GM12801 (cell line): Measurements from ENCODE around the gene KRTAP5-10.

ENCODE experiments used
- CTCF ChIP-seq: IDR thresholded peaks from one replicate; pipeline ENCODE4 v1.5.1; 2011; ENCODE audit warnings: control low read depth; ENCODE audit not compliant: insufficient read length; ENCODE audit errors: extremely low read depth

KRTAP5-10 gene

GRCh38 chr11:71539017-71539416, 26.3 kb upstream of the KRTAP5-10 start:
- TF ChIP-seq CTCF = no peak

- no peak for TF ChIP-seq CTCF
Observed at GRCh38 chr11:71542382-71542781, 23.0 kb upstream of the KRTAP5-10 start.

- no peak for TF ChIP-seq CTCF
Observed at GRCh38 chr11:71542879-71543777, 22.2 kb upstream of the KRTAP5-10 start.

GRCh38 chr11:71543866-71544265, 21.5 kb upstream of the KRTAP5-10 start:
- TF ChIP-seq CTCF = no peak

GRCh38 chr11:71544525-71545214, 20.7 kb upstream of the KRTAP5-10 start:
- no peak for TF ChIP-seq CTCF

GRCh38 chr11:71545405-71545966, 19.9 kb upstream of the KRTAP5-10 start:
- TF ChIP-seq CTCF = no peak

- no peak for TF ChIP-seq CTCF
Observed at GRCh38 chr11:71548120-71548519, 17.2 kb upstream of the KRTAP5-10 start, which contains the start of gene KRTAP5-9. Gene KRTAP5-9, plus strand, starts transcription at chr11:71548420. Its CDS starts 238 bp downstream, at chr11:71548658.
